Body of pancreas (tissue), 4 donors: ENCODE data around the gene MAGEA12.
"Not testable (repeated sequence)": the region's sequence is repeated elsewhere in the genome, so short reads cannot be mapped to it uniquely, and the experiment has no call there.

ENCODE experiments used
- POLR2A ChIP-seq, 3 donors: fragments of 450-650 bp; IDR thresholded peaks; one replicate each; pipeline ENCODE4 v1.6.1; 2016; ENCODE audit warnings: antibody characterized with exemption in 3 of 3, mild to moderate bottlenecking in 2 of 3
- TF ChIP-seq, protein P1 (sequence below), 7 experiments: fragments of 450-650 bp in 4 of 7; fragments of 200-600 bp in 3 of 7; sonication (generic) in 3 of 7; IDR thresholded peaks; one replicate each; pipeline ENCODE4 v1.5.1; 2016 to 2019; ENCODE audit warnings: antibody characterized with exemption in 7 of 7

GRCh38 chrX:152734143-152734858 lies 744 bp downstream of the MAGEA12 start:
- TF ChIP-seq, protein P1, sequence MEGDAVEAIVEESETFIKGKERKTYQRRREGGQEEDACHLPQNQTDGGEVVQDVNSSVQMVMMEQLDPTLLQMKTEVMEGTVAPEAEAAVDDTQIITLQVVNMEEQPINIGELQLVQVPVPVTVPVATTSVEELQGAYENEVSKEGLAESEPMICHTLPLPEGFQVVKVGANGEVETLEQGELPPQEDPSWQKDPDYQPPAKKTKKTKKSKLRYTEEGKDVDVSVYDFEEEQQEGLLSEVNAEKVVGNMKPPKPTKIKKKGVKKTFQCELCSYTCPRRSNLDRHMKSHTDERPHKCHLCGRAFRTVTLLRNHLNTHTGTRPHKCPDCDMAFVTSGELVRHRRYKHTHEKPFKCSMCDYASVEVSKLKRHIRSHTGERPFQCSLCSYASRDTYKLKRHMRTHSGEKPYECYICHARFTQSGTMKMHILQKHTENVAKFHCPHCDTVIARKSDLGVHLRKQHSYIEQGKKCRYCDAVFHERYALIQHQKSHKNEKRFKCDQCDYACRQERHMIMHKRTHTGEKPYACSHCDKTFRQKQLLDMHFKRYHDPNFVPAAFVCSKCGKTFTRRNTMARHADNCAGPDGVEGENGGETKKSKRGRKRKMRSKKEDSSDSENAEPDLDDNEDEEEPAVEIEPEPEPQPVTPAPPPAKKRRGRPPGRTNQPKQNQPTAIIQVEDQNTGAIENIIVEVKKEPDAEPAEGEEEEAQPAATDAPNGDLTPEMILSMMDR (IDR thresholded peaks at IDR 0.05), result not testable (repeated sequence)
- not testable (repeated sequence) for TF ChIP-seq POLR2A (IDR thresholded peaks at IDR 0.05)
